ENCODE data around the gene S100A11. TPM values are rescaled to one million over a fixed set of nuclear protein-coding genes. Genes with fewer than 3 reads are reported as not detected.

S100A11 gene
- total RNA-seq, 1 experiment from 2014 or later, result 302 TPM

- no peaks in the 10 kb centered on the region for H4K20me1 ChIP-seq (ENCODE audit: control insufficient read depth, insufficient read depth, insufficient read length)
- H2BK120ac ChIP-seq (ENCODE audit: low read depth, low read length, poor library complexity, severe bottlenecking), result no peak overlapping the region
- no peak overlapping the region for H4K91ac ChIP-seq (ENCODE audit: insufficient read length, low read depth, low read length)
- H3K4me1 ChIP-seq (ENCODE audit: insufficient read depth, low read length), result peaks cover 11% of the 10 kb centered on the region; the same call in 1 of the 2 replicates
- no peak overlapping the region for H3K56ac ChIP-seq (ENCODE audit: insufficient read length, low read depth, low read length)
- H3K9me3 Mint-ChIP-seq, result no peaks in the 10 kb centered on the region
- H4K8ac ChIP-seq (replicated peaks; ENCODE audit: insufficient read length, low read depth, low read length), result no peak overlapping the region
- no peak overlapping the region for H3K4ac ChIP-seq (ENCODE audit: low read depth, low read length)
- H2BK5ac ChIP-seq (ENCODE audit: insufficient read length, low read length), result no peak overlapping the region
- no peak overlapping the region for H3K4me2 ChIP-seq (ENCODE audit: insufficient read depth, insufficient read length, low read length)
- H3K79me1 ChIP-seq (ENCODE audit: insufficient read depth, low read depth, low read length, poor library complexity, severe bottlenecking), result no peaks in the 10 kb centered on the region
- H3K79me2 ChIP-seq (ENCODE audit: insufficient read depth, low read length), result peaks cover 14% of the 10 kb centered on the region
- H3K4me1 Mint-ChIP-seq, result peaks cover 18 to 29% of the 10 kb centered on the region in 2 experiments
- H4K5ac ChIP-seq (ENCODE audit: insufficient read length, low read depth, low read length), result no peak overlapping the region
- no peak overlapping the region for H3K27ac Mint-ChIP-seq
- no peak overlapping the region for H2BK20ac ChIP-seq (ENCODE audit: low read depth, low read length, poor library complexity, severe bottlenecking)
- H3K27ac ChIP-seq (ENCODE audit: insufficient read length, low read depth, low read length), result no peak overlapping the region
- no peak overlapping the region for H3K4me3 Mint-ChIP-seq
- H3K14ac ChIP-seq (ENCODE audit: insufficient read depth, low read length), result no peak overlapping the region
- H3K9me3 ChIP-seq (ENCODE audit: control insufficient read depth, low read depth, low read length), result no peaks in the 10 kb centered on the region
- H3K36me3 Mint-ChIP-seq (ENCODE audit: insufficient read depth in 1 of 3, low read depth in 3 of 3), result peaks cover 0 to 44% (median 20%) of the 10 kb centered on the region in 3 experiments; a peak in 6 of 7 replicates
- no peak for DNase-seq
- no peak overlapping the region for H2BK12ac ChIP-seq (ENCODE audit: insufficient read length, low read depth, low read length)
- H3K18ac ChIP-seq (ENCODE audit: insufficient read length, low read depth, low read length), result no peak overlapping the region
- TF ChIP-seq CTCF (conservative IDR thresholded peaks at IDR 0.05), result no peak
- no peak overlapping the region for H3T11ph ChIP-seq (ENCODE audit: low read length)
- H3K23me2 ChIP-seq (ENCODE audit: insufficient read length, low read depth, low read length, poor library complexity, severe bottlenecking), result no peaks in the 10 kb centered on the region
- WGBS (ENCODE audit: extremely low coverage, insufficient read length, low lambda C conversion rate), result no CpG with 5 or more reads among the region's 1 CpG
- no peak overlapping the region for H2AFZ ChIP-seq (ENCODE audit: low read length)
- no peak overlapping the region for H3K9ac ChIP-seq (ENCODE audit: extremely low read depth, insufficient read length, low read length)
- no peak overlapping the region for H2AK5ac ChIP-seq (ENCODE audit: insufficient read length, low read length)
- no peaks in the 10 kb centered on the region for H3K27me3 ChIP-seq (ENCODE audit: insufficient read depth, low read length)
- no peak overlapping the region for H3K23ac ChIP-seq (ENCODE audit: insufficient read length, low read depth, low read length)
- no peaks in the 10 kb centered on the region for H3K27me3 Mint-ChIP-seq (ENCODE audit: low read depth)
- no peak overlapping the region for H2BK15ac ChIP-seq (ENCODE audit: low read depth, low read length)
Measured at GRCh38 chr1:151985768-151986167, 51.0 kb downstream of the S100A11 start.
